ENCODE data around the gene FUT3.

The FUT3 gene

DNA sequence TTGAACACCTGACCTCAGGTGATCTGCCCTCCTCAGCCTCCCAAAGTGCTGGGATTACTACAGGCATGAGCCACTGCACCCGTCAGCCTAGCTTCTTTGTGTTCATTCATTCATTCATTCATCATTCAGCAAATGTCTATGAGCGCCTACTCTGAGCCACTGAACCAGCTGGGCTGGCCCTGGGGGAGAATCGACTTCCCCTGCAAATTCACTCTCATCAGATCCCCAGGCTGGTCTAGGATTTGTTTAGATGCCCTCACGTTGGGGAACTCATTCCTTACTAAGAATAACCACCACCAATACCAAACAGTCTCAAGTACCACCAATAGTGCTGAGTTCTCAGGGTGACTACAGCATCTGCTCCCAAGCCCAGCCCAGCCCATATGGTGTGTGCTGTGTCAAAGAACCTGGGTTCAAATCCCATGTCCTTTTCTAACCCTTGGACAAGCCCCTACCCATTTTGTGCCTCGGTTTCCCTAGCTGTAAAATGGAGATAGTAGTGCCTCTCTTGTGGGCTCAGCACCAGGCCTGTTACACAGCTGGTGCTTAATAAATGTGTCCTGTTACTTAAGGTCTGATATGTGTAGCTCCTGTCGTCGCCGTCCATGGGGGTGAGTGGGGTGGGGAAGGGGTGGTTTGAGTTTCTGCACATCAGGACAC lies 29.6 kb downstream of the FUT3 start:
- no peak for DNase-seq
- H3K27me3 ChIP-seq (ENCODE audit: insufficient read depth, low read depth, severe bottlenecking): no peaks in the 10 kb centered on the region
- no peaks in the 10 kb centered on the region for H3K36me3 ChIP-seq
- H3K27ac ChIP-seq: no peak overlapping the region
- H3K9me3 ChIP-seq (ENCODE audit: severe bottlenecking): no peaks in the 10 kb centered on the region
- TF ChIP-seq, protein P1, sequence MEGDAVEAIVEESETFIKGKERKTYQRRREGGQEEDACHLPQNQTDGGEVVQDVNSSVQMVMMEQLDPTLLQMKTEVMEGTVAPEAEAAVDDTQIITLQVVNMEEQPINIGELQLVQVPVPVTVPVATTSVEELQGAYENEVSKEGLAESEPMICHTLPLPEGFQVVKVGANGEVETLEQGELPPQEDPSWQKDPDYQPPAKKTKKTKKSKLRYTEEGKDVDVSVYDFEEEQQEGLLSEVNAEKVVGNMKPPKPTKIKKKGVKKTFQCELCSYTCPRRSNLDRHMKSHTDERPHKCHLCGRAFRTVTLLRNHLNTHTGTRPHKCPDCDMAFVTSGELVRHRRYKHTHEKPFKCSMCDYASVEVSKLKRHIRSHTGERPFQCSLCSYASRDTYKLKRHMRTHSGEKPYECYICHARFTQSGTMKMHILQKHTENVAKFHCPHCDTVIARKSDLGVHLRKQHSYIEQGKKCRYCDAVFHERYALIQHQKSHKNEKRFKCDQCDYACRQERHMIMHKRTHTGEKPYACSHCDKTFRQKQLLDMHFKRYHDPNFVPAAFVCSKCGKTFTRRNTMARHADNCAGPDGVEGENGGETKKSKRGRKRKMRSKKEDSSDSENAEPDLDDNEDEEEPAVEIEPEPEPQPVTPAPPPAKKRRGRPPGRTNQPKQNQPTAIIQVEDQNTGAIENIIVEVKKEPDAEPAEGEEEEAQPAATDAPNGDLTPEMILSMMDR (IDR thresholded peaks at IDR 0.05; ENCODE audit: low read depth, low read length): no peak
- no peak overlapping the region for H3K4me3 ChIP-seq (ENCODE audit: low read depth, low read length)

DNA sequence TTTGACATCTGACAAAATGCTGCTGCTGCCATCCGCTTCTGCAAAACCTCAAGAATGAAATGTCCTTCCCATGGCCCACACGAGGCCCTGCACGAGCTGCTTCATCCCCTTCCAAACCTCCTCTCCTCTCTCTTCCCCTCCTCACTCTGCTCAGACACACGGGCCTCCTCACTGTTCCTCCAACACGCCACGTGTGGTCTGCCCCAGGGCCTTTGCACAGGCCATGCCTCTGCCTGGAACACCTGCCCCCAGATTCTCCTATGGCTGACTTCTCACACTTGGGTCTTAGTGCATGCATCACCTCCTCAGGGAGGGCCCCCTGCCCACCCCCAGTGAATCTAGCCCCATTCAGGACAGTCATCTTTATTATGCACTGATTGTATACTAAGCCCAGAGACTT lies 30.5 kb downstream of the FUT3 start:
- TF ChIP-seq, protein P1 (IDR thresholded peaks at IDR 0.05; ENCODE audit: low read depth, low read length): no peak
- Histone ChIP-seq H3K36me3 (no peaks in the 10 kb centered on the region), H3K9me3 (ENCODE audit: severe bottlenecking) (no peaks in the 10 kb centered on the region), H3K27me3 (ENCODE audit: insufficient read depth, low read depth, severe bottlenecking) (no peaks in the 10 kb centered on the region), H3K4me3 (ENCODE audit: low read depth, low read length) (no peak overlapping the region), H3K27ac (no peak overlapping the region)
- DNase-seq: no peak

DNA sequence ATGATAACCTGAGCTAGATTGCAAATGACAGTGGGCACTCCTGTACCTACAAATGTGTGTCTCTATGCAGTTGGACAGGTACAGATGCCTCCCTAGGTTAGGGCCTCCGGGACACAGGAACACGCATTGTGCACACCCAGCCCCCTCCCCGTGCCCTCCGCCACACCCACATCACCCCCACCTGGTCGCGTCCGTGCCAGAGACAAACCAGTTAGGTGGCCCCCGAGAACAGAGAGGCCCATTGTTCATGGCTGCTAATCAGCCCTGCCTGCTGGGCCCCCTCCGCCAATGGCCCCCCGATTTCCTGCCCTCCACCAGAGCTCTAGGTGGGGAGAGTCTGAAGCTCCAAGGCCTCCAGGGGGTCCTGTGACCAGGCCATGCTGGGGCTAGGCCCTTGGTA lies 32.7 kb downstream of the FUT3 start:
- no peaks in the 10 kb centered on the region for H3K27me3 ChIP-seq (ENCODE audit: insufficient read depth, low read depth, severe bottlenecking)
- no peak overlapping the region for H3K4me3 ChIP-seq (ENCODE audit: low read depth, low read length)
- H3K9me3 ChIP-seq (ENCODE audit: severe bottlenecking): no peaks in the 10 kb centered on the region
- TF ChIP-seq, protein P1 (IDR thresholded peaks at IDR 0.05; ENCODE audit: low read depth, low read length): no peak
- H3K36me3 ChIP-seq: no peaks in the 10 kb centered on the region
- no peak for DNase-seq
- H3K27ac ChIP-seq: no peak overlapping the region

DNA sequence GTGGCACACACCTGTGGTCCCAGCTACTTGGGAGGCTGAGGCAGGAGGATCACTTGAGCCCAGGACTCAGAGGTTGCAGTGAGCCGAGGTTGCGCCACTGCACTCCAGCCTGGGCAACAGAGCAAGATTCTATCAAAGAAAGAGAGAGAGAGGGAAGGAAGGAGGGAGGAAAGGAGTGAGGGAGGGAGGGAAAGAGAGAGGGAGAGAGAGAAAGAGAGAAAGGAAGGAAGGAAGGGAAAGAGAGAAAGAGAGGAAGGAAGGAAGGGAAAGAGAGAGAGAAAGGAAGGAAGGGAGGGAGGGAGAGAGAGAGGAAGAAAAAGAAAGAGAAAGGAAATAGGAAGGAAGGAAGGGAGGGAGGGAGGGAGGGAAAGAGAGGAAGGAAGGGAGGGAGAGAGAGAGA lies 34.0 kb downstream of the FUT3 start:
- DNase-seq: no peak
- no peaks in the 10 kb centered on the region for H3K9me3 ChIP-seq (ENCODE audit: severe bottlenecking)
- no peak overlapping the region for H3K27ac ChIP-seq
- H3K4me3 ChIP-seq (ENCODE audit: low read depth, low read length): no peak overlapping the region
- TF ChIP-seq, protein P1 (IDR thresholded peaks at IDR 0.05; ENCODE audit: low read depth, low read length): no peak
- H3K27me3 ChIP-seq (ENCODE audit: insufficient read depth, low read depth, severe bottlenecking): no peaks in the 10 kb centered on the region
- H3K36me3 ChIP-seq: no peaks in the 10 kb centered on the region

DNA sequence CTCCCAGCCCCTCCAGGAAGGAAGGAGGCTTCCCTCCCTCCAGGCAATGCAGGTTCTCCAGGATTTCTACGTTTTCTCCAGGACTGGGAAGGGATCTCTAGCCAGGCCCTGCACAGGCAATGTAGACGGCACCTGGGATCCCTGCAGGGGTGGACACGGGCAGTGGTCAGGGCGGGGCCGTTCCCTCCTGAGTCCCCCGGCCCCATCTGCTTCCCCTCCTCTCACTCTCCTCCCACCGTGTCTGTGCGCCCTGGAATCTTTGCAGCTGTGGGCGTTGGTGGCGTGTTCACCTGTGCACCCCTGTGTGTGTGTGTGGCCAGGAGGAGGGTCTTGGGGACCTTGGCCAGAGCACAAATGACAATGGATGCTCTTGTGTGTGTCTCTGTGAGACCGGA lies 36.4 kb downstream of the FUT3 start:
- H3K27me3 ChIP-seq (ENCODE audit: insufficient read depth, low read depth, severe bottlenecking): no peaks in the 10 kb centered on the region
- H3K36me3 ChIP-seq: no peaks in the 10 kb centered on the region
- H3K9me3 ChIP-seq (ENCODE audit: severe bottlenecking): no peaks in the 10 kb centered on the region
- 0 out of 2 replicates have a peak overlapping the region, but pooled peaks have one; percentile 0 for H3K27ac ChIP-seq
- no peak overlapping the region for H3K4me3 ChIP-seq (ENCODE audit: low read depth, low read length)
- TF ChIP-seq, protein P1 (IDR thresholded peaks at IDR 0.05; ENCODE audit: low read depth, low read length): no peak
- peak; percentile 35 for DNase-seq
